ENCODE results near the gene IL12RB1. TPM values are rescaled to one million over a fixed set of nuclear protein-coding genes. Genes with fewer than 3 reads are reported as not detected.

IL12RB1 gene
- total and polyA plus RNA-seq, 2 of the 13 experiments (the other 11 are each of a cell fraction or from before 2014, with no cell fraction given) = 0.03 to 0.04 TPM

GRCh38 chr19:18117692-18118378, 31.1 kb upstream of the IL12RB1 start (continued):
- TF ChIP-seq, protein P1, sequence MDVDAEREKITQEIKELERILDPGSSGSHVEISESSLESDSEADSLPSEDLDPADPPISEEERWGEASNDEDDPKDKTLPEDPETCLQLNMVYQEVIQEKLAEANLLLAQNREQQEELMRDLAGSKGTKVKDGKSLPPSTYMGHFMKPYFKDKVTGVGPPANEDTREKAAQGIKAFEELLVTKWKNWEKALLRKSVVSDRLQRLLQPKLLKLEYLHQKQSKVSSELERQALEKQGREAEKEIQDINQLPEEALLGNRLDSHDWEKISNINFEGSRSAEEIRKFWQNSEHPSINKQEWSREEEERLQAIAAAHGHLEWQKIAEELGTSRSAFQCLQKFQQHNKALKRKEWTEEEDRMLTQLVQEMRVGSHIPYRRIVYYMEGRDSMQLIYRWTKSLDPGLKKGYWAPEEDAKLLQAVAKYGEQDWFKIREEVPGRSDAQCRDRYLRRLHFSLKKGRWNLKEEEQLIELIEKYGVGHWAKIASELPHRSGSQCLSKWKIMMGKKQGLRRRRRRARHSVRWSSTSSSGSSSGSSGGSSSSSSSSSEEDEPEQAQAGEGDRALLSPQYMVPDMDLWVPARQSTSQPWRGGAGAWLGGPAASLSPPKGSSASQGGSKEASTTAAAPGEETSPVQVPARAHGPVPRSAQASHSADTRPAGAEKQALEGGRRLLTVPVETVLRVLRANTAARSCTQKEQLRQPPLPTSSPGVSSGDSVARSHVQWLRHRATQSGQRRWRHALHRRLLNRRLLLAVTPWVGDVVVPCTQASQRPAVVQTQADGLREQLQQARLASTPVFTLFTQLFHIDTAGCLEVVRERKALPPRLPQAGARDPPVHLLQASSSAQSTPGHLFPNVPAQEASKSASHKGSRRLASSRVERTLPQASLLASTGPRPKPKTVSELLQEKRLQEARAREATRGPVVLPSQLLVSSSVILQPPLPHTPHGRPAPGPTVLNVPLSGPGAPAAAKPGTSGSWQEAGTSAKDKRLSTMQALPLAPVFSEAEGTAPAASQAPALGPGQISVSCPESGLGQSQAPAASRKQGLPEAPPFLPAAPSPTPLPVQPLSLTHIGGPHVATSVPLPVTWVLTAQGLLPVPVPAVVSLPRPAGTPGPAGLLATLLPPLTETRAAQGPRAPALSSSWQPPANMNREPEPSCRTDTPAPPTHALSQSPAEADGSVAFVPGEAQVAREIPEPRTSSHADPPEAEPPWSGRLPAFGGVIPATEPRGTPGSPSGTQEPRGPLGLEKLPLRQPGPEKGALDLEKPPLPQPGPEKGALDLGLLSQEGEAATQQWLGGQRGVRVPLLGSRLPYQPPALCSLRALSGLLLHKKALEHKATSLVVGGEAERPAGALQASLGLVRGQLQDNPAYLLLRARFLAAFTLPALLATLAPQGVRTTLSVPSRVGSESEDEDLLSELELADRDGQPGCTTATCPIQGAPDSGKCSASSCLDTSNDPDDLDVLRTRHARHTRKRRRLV (CRISPR knock-in tag; IDR thresholded peaks at IDR 0.05) = no peak
- TF ChIP-seq RFX1 (IDR thresholded peaks at IDR 0.05) = peak; percentile 87
- no peak for TF ChIP-seq ZKSCAN5 (CRISPR knock-in tag; IDR thresholded peaks at IDR 0.05)
- TF ChIP-seq CCAR2 (optimal IDR thresholded peaks at IDR 0.05; ENCODE audit: low read depth, low read length) = no peak
- TF ChIP-seq IRF2 (CRISPR knock-in tag; IDR thresholded peaks at IDR 0.05) = no peak
- no peak for TF ChIP-seq SRSF9 (IDR thresholded peaks at IDR 0.05; ENCODE audit: borderline replicate concordance, insufficient read depth, low read depth, low read length, poor library complexity, severe bottlenecking)
- TF ChIP-seq, protein P2, sequence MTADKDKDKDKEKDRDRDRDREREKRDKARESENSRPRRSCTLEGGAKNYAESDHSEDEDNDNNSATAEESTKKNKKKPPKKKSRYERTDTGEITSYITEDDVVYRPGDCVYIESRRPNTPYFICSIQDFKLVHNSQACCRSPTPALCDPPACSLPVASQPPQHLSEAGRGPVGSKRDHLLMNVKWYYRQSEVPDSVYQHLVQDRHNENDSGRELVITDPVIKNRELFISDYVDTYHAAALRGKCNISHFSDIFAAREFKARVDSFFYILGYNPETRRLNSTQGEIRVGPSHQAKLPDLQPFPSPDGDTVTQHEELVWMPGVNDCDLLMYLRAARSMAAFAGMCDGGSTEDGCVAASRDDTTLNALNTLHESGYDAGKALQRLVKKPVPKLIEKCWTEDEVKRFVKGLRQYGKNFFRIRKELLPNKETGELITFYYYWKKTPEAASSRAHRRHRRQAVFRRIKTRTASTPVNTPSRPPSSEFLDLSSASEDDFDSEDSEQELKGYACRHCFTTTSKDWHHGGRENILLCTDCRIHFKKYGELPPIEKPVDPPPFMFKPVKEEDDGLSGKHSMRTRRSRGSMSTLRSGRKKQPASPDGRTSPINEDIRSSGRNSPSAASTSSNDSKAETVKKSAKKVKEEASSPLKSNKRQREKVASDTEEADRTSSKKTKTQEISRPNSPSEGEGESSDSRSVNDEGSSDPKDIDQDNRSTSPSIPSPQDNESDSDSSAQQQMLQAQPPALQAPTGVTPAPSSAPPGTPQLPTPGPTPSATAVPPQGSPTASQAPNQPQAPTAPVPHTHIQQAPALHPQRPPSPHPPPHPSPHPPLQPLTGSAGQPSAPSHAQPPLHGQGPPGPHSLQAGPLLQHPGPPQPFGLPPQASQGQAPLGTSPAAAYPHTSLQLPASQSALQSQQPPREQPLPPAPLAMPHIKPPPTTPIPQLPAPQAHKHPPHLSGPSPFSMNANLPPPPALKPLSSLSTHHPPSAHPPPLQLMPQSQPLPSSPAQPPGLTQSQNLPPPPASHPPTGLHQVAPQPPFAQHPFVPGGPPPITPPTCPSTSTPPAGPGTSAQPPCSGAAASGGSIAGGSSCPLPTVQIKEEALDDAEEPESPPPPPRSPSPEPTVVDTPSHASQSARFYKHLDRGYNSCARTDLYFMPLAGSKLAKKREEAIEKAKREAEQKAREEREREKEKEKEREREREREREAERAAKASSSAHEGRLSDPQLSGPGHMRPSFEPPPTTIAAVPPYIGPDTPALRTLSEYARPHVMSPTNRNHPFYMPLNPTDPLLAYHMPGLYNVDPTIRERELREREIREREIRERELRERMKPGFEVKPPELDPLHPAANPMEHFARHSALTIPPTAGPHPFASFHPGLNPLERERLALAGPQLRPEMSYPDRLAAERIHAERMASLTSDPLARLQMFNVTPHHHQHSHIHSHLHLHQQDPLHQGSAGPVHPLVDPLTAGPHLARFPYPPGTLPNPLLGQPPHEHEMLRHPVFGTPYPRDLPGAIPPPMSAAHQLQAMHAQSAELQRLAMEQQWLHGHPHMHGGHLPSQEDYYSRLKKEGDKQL (CRISPR knock-in tag; IDR thresholded peaks at IDR 0.05; ENCODE audit: low read depth) = no peak
- TF ChIP-seq, protein P3, sequence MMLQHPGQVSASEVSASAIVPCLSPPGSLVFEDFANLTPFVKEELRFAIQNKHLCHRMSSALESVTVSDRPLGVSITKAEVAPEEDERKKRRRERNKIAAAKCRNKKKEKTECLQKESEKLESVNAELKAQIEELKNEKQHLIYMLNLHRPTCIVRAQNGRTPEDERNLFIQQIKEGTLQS (CRISPR knock-in tag; IDR thresholded peaks at IDR 0.05) = no peak
- TF ChIP-seq ZNF761 (CRISPR knock-in tag; conservative IDR thresholded peaks at IDR 0.05) = no peak
- no peak for TF ChIP-seq ZNF160 (CRISPR knock-in tag; IDR thresholded peaks at IDR 0.05)
- no peak for TF ChIP-seq ZSCAN29 (CRISPR knock-in tag; conservative IDR thresholded peaks at IDR 0.05)
- no peak for TF ChIP-seq ZNF678 (CRISPR knock-in tag; IDR thresholded peaks at IDR 0.05)
- no peak for TF ChIP-seq ZBTB3 (CRISPR knock-in tag; IDR thresholded peaks at IDR 0.05; ENCODE audit: borderline replicate concordance, low read depth)
- TF ChIP-seq MXD4 (CRISPR knock-in tag; IDR thresholded peaks at IDR 0.05) = no peak; the same call in 1 of the 2 replicates
- TF ChIP-seq ZBTB25 (CRISPR knock-in tag; IDR thresholded peaks at IDR 0.05) = no peak
- no peak for TF ChIP-seq ZFP37 (CRISPR knock-in tag; IDR thresholded peaks at IDR 0.05; ENCODE audit: borderline replicate concordance)
